OCI-LY1 (cell line): ENCODE results near the gene FSTL3.

Experiments
- EZH2 ChIP-seq: fragments of 200-600 bp; sonication (generic), shearing (Covaris generic); IDR thresholded peaks from 2 replicates; pipeline ENCODE4 v1.8.0; 2017; ENCODE audit warnings: borderline replicate concordance, mixed run types, mild to moderate bottlenecking, antibody characterized with exemption, low read length, moderate library complexity, mixed read lengths
- TF ChIP-seq, protein P1 (sequence below): fragments of 200-600 bp; sonication (generic), shearing (Covaris generic); IDR thresholded peaks from 2 replicates; pipeline ENCODE4 v1.5.1; 2017; ENCODE audit warnings: mild to moderate bottlenecking, antibody characterized with exemption, low read length, moderate library complexity, mixed read lengths

- TF ChIP-seq, protein P1, sequence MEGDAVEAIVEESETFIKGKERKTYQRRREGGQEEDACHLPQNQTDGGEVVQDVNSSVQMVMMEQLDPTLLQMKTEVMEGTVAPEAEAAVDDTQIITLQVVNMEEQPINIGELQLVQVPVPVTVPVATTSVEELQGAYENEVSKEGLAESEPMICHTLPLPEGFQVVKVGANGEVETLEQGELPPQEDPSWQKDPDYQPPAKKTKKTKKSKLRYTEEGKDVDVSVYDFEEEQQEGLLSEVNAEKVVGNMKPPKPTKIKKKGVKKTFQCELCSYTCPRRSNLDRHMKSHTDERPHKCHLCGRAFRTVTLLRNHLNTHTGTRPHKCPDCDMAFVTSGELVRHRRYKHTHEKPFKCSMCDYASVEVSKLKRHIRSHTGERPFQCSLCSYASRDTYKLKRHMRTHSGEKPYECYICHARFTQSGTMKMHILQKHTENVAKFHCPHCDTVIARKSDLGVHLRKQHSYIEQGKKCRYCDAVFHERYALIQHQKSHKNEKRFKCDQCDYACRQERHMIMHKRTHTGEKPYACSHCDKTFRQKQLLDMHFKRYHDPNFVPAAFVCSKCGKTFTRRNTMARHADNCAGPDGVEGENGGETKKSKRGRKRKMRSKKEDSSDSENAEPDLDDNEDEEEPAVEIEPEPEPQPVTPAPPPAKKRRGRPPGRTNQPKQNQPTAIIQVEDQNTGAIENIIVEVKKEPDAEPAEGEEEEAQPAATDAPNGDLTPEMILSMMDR, result no peak
- TF ChIP-seq EZH2, result no peak
Measured at GRCh38 chr19:641702-642101, 34.5 kb upstream of the FSTL3 start.
